Ishikawa (cell line): ENCODE results near the gene ABTB2.

ENCODE experiments used
- CEBPB ChIP-seq: IDR thresholded peaks from 2 replicates; pipeline ENCODE4 v1.6.1; 2012
- NFIC ChIP-seq: IDR thresholded peaks from 2 replicates; pipeline ENCODE4 v1.6.1; 2012
- RAD21 ChIP-seq: IDR thresholded peaks from 2 replicates; pipeline ENCODE4 v1.6.1; 2012; ENCODE audit warnings: low read depth
- TAF1 ChIP-seq: IDR thresholded peaks from 2 replicates; pipeline ENCODE4 v1.6.1; 2012; ENCODE audit warnings: low read depth, mild to moderate bottlenecking
- TCF12 ChIP-seq: IDR thresholded peaks from 2 replicates; pipeline ENCODE4 v1.6.1; 2012; ENCODE audit warnings: low read depth
- YY1 ChIP-seq: IDR thresholded peaks from 2 replicates; pipeline ENCODE4 v1.6.1; 2012; ENCODE audit warnings: low read depth
- TF ChIP-seq, protein P1 (sequence below): IDR thresholded peaks from 2 replicates; pipeline ENCODE4 v1.6.1; 2012

GRCh38 chr11:34270711-34271110 lies 87.1 kb downstream of the ABTB2 start:
- TF ChIP-seq RAD21 = no peak
- TF ChIP-seq NFIC = no peak
- TF ChIP-seq CEBPB = no peak
- TF ChIP-seq, protein P1, sequence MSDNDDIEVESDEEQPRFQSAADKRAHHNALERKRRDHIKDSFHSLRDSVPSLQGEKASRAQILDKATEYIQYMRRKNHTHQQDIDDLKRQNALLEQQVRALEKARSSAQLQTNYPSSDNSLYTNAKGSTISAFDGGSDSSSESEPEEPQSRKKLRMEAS = no peak
- TF ChIP-seq TAF1 = no peak
- TF ChIP-seq TCF12 = no peak
- TF ChIP-seq YY1 = no peak
